Naive thymus-derived CD4-positive, alpha-beta T cell (primary cell): ENCODE measurements around the gene DNAJC11. TPM values are rescaled to one million over a fixed set of nuclear protein-coding genes. Genes with fewer than 3 reads are reported as not detected.

Experiments
- ATAC-seq: fragments of 150-1000 bp; cut with Tn5 transposase; 2 replicates; pipeline ENCODE4 v1.10.0; 2021; ENCODE audit warnings: mild to moderate bottlenecking, moderate library complexity
- CTCF ChIA-PET: fragments of 350-600 bp; sonication (Branson Sonifier 250); formaldehyde crosslinking; loops from one replicate; lab custom pipeline; 2021; ENCODE audit warnings: antibody characterized with exemption; lab: Charles Lee
- POLR2A ChIA-PET: fragments of 350-600 bp; sonication (Branson Sonifier 250); formaldehyde crosslinking; loops from one replicate; lab custom pipeline; 2021; ENCODE audit warnings: antibody characterized with exemption, inconsistent platforms; lab: Charles Lee
- DNase-seq, 9 donors: peaks; one replicate each; pipeline versions ENCODE4 v3.0.0 to v3.0.0-alpha.2; 2020 to 2022; ENCODE audit warnings: mixed read lengths in 1 of 9
- H3K27ac ChIP-seq: one replicate; pipeline ENCODE4 v1.7.0; 2013; ENCODE audit warnings: mild to moderate bottlenecking, low read depth, low read length, moderate library complexity
- H3K27me3 ChIP-seq, 2 donors: one replicate each; pipeline ENCODE4 v1.7.0; 2013; ENCODE audit warnings: low read length in 2 of 2, mild to moderate bottlenecking in 2 of 2, moderate library complexity in 2 of 2; ENCODE audit not compliant: control insufficient read depth in 2 of 2, insufficient read depth in 2 of 2
- H3K36me3 ChIP-seq, 3 experiments: 1 replicate in 2 of 3; 2 replicates in 1 of 3; pipeline ENCODE4 v1.7.0; 2013; ENCODE audit warnings: low read length in 3 of 3, mild to moderate bottlenecking in 3 of 3, moderate library complexity in 1 of 3; ENCODE audit not compliant: insufficient read depth in 3 of 3, control insufficient read depth in 2 of 3
- H3K4me1 ChIP-seq, 2 donors: one replicate each; pipeline ENCODE4 v1.7.0; 2013; ENCODE audit warnings: low read length in 2 of 2, mild to moderate bottlenecking in 2 of 2, moderate library complexity in 1 of 2; ENCODE audit not compliant: control insufficient read depth in 2 of 2, insufficient read depth in 2 of 2
- H3K4me3 ChIP-seq: 2 replicates; pipeline ENCODE4 v1.7.0; 2013; ENCODE audit warnings: mild to moderate bottlenecking, low read length
- H3K9me3 ChIP-seq, 3 experiments: 1 replicate in 2 of 3; 2 replicates in 1 of 3; pipeline ENCODE4 v1.7.0; 2013; ENCODE audit warnings: low read length in 3 of 3; ENCODE audit not compliant: control insufficient read depth in 2 of 3
- H3K27ac Mint-ChIP-seq, 9 donors: one replicate each; pipeline ENCODE4 v1.8.0; 2020 to 2022; ENCODE audit warnings: mixed read lengths in 9 of 9, mild to moderate bottlenecking in 8 of 9, moderate library complexity in 5 of 9, inconsistent platforms in 2 of 9
- H3K27me3 Mint-ChIP-seq, 5 donors: one replicate each; pipeline ENCODE4 v1.8.0; 2021 to 2022; ENCODE audit warnings: mixed read lengths in 5 of 5, mild to moderate bottlenecking in 1 of 5
- H3K36me3 Mint-ChIP-seq, 5 donors: one replicate each; pipeline ENCODE4 v1.8.0; 2020 to 2022; ENCODE audit warnings: mixed read lengths in 5 of 5, mild to moderate bottlenecking in 3 of 5, inconsistent platforms in 1 of 5
- H3K4me1 Mint-ChIP-seq, 7 donors: one replicate each; pipeline ENCODE4 v1.8.0; 2020 to 2022; ENCODE audit warnings: mixed read lengths in 7 of 7, mild to moderate bottlenecking in 3 of 7, inconsistent platforms in 1 of 7
- H3K4me3 Mint-ChIP-seq, 10 donors: one replicate each; pipeline ENCODE4 v1.8.0; 2020 to 2022; ENCODE audit warnings: mild to moderate bottlenecking in 10 of 10, mixed read lengths in 10 of 10, moderate library complexity in 6 of 10, inconsistent platforms in 2 of 10
- H3K9me3 Mint-ChIP-seq, 11 donors: one replicate each; pipeline ENCODE4 v1.8.0; 2020 to 2022; ENCODE audit warnings: mixed read lengths in 11 of 11, mild to moderate bottlenecking in 4 of 11, inconsistent platforms in 1 of 11, moderate library complexity in 1 of 11
- intact Hi-C, 2 donors: fragments of 100-400 bp; cut with micrococcal nuclease; formaldehyde crosslinking; loops; one replicate each; pipeline ENCODE4 v1.15.1; 2023
- polyA plus RNA-seq, 2 donors: library from polyadenylated mRNA; unstranded; fragments of 300-500 nt; fragmentation: Illumina TruSeq; gene quantifications; one replicate each; pipeline ENCODE4 v1.2.3, GENCODE V29; 2021
- total RNA-seq, 6 experiments: library from RNA in 5 of 6; stranded (reverse) in 5 of 6; gene quantifications; 1 replicate in 5 of 6; 2 replicates in 1 of 6; pipeline ENCODE4 v1.2.3 and lab custom pipeline; 2021 to 2026

DNAJC11 gene
- total and polyA plus RNA-seq, 7 experiments from 2014 or later = 19.2 to 49.7 (median 42.9) TPM

GRCh38 chr1:6675941-6676340 is 25.7 kb downstream of the DNAJC11 start:
- Mint-ChIP-seq H3K36me3 (peaks cover 8 to 46% (median 29%) of the 10 kb centered on the region in 5 donors), H3K4me3 (no peak overlapping the region), H3K27ac (no peak overlapping the region), H3K4me1 (no peaks in the 10 kb centered on the region), H3K27me3 (no peaks in the 10 kb centered on the region), H3K9me3 (no peaks in the 10 kb centered on the region)
- no peaks in the 10 kb centered on the region for H3K4me1 ChIP-seq
- H3K27me3 ChIP-seq = no peaks in the 10 kb centered on the region
- CTCF ChIA-PET = interaction anchor here (0.7 to 1.9 kb wide), 2 partner anchors 30 to 318 kb away, joined by 3 to 8 read pairs; no protein-coding TSS in a partner anchor
- H3K27ac ChIP-seq = no peak overlapping the region
- no peak for ATAC-seq
- DNase-seq = no peak
- H3K9me3 ChIP-seq = no peaks in the 10 kb centered on the region
- intact Hi-C loops = no loop called here
- POLR2A ChIA-PET = no interaction called here
- H3K4me3 ChIP-seq = no peak overlapping the region
- H3K36me3 ChIP-seq = peaks cover 4 to 39% (median 10%) of the 10 kb centered on the region in 3 experiments

- CTCF ChIA-PET = interaction anchor here (0.6 to 1.9 kb wide), 3 partner anchors 29 to 168 kb away, joined by 3 to 8 read pairs (median 4); no protein-coding TSS in a partner anchor
- no peak overlapping the region for H3K4me3 Mint-ChIP-seq
- H3K4me1 ChIP-seq = no peaks in the 10 kb centered on the region
- no peak overlapping the region for H3K27ac ChIP-seq
- intact Hi-C loops = no loop called here
- peaks cover 4 to 38% (median 10%) of the 10 kb centered on the region in 3 experiments for H3K36me3 ChIP-seq
- no peaks in the 10 kb centered on the region for H3K27me3 Mint-ChIP-seq
- H3K9me3 Mint-ChIP-seq = no peaks in the 10 kb centered on the region
- H3K36me3 Mint-ChIP-seq = peaks cover 8 to 43% (median 23%) of the 10 kb centered on the region in 5 donors
- no peak overlapping the region for H3K4me3 ChIP-seq
- ATAC-seq (no peak), DNase-seq (no peak)
- POLR2A ChIA-PET = interaction anchor here (0.6 kb wide), 1 partner anchor 444 kb away, joined by 4 read pairs; no protein-coding TSS in a partner anchor
- H3K27ac Mint-ChIP-seq = no peak overlapping the region
- no peaks in the 10 kb centered on the region for H3K4me1 Mint-ChIP-seq
- no peaks in the 10 kb centered on the region for H3K9me3 ChIP-seq
- H3K27me3 ChIP-seq = no peaks in the 10 kb centered on the region
Measured at GRCh38 chr1:6674771-6675170, 26.8 kb downstream of the DNAJC11 start.

GRCh38 chr1:6673816-6674398 is 27.7 kb downstream of the DNAJC11 start:
- Histone ChIP-seq H3K36me3 (peaks cover 0 to 29% (median 10%) of the 10 kb centered on the region in 3 experiments), H3K4me3 (no peak overlapping the region), H3K4me1 (no peaks in the 10 kb centered on the region), H3K27me3 (no peaks in the 10 kb centered on the region), H3K9me3 (no peaks in the 10 kb centered on the region), H3K27ac (no peak overlapping the region)
- no peak for ATAC-seq
- Mint-ChIP-seq H3K4me3 (no peak overlapping the region), H3K4me1 (no peaks in the 10 kb centered on the region), H3K36me3 (peaks cover 6 to 39% (median 17%) of the 10 kb centered on the region in 5 donors), H3K9me3 (no peaks in the 10 kb centered on the region), H3K27ac (no peak overlapping the region), H3K27me3 (no peaks in the 10 kb centered on the region)
- POLR2A ChIA-PET = interaction anchor here (0.8 kb wide), 1 partner anchor 10 kb away, joined by 3 read pairs; no protein-coding TSS in a partner anchor
- CTCF ChIA-PET = interaction anchor here (1.9 kb wide), 1 partner anchor 28 kb away, joined by 8 read pairs; no protein-coding TSS in a partner anchor
- DNase-seq = no peak
- intact Hi-C loops = no loop called here

- H3K27me3 Mint-ChIP-seq = no peaks in the 10 kb centered on the region
- H3K36me3 Mint-ChIP-seq = peaks cover 3 to 30% (median 7%) of the 10 kb centered on the region in 5 donors
- H3K27ac Mint-ChIP-seq = no peak overlapping the region
Measured at GRCh38 chr1:6672558-6672957, 29.1 kb downstream of the DNAJC11 start.

GRCh38 chr1:6668503-6668902 is 33.1 kb downstream of the DNAJC11 start:
- peaks cover 0 to 35% (median 0%) of the 10 kb centered on the region in 5 donors for H3K36me3 Mint-ChIP-seq
- ATAC-seq = no peak

More at GRCh38 chr1:6672558-6672957, 29.1 kb downstream of the DNAJC11 start:
- no peaks in the 10 kb centered on the region for H3K4me1 Mint-ChIP-seq
- Histone ChIP-seq H3K4me3 (no peak overlapping the region), H3K27ac (no peak overlapping the region), H3K4me1 (no peaks in the 10 kb centered on the region), H3K9me3 (no peaks in the 10 kb centered on the region), H3K27me3 (no peaks in the 10 kb centered on the region), H3K36me3 (peaks cover 0 to 21% (median 0%) of the 10 kb centered on the region in 3 experiments)
- no peaks in the 10 kb centered on the region for H3K9me3 Mint-ChIP-seq
- ChIA-PET POLR2A (no interaction called here), CTCF (interaction anchor here (0.6 kb wide), 1 partner anchor 197 kb away, joined by 3 read pairs; no protein-coding TSS in a partner anchor)
- intact Hi-C loops = no loop called here
- ATAC-seq (no peak), DNase-seq (no peak)
- no peak overlapping the region for H3K4me3 Mint-ChIP-seq

GRCh38 chr1:6667139-6667538 is 34.5 kb downstream of the DNAJC11 start:
- H3K27me3 Mint-ChIP-seq = no peaks in the 10 kb centered on the region
- Histone ChIP-seq H3K4me3 (no peak overlapping the region), H3K9me3 (no peaks in the 10 kb centered on the region), H3K27ac (no peak overlapping the region), H3K36me3 (peaks cover 0 to 34% (median 8%) of the 10 kb centered on the region in 3 experiments), H3K4me1 (no peaks in the 10 kb centered on the region), H3K27me3 (no peaks in the 10 kb centered on the region)
- H3K4me1 Mint-ChIP-seq = peaks cover 0 to 4% (median 0%) of the 10 kb centered on the region in 7 donors
- CTCF ChIA-PET = no interaction called here
- no peak for ATAC-seq
- no peaks in the 10 kb centered on the region for H3K9me3 Mint-ChIP-seq
- peak overlapping the region in 1 of 10 donors; percentile 39 for H3K4me3 Mint-ChIP-seq
- POLR2A ChIA-PET = no interaction called here
- intact Hi-C loops = no loop called here
- peaks cover 0 to 43% (median 6%) of the 10 kb centered on the region in 5 donors for H3K36me3 Mint-ChIP-seq
- DNase-seq = no peak
- H3K27ac Mint-ChIP-seq = peak overlapping the region in 1 of 9 donors; percentile 22

More at GRCh38 chr1:6668503-6668902, 33.1 kb downstream of the DNAJC11 start:
- ChIA-PET CTCF (no interaction called here), POLR2A (no interaction called here)
- DNase-seq = no peak
- intact Hi-C loops = no loop called here
- no peaks in the 10 kb centered on the region for H3K27me3 Mint-ChIP-seq
- peak overlapping the region in 1 of 9 donors; percentile 25 for H3K27ac Mint-ChIP-seq
- H3K4me1 Mint-ChIP-seq = no peaks in the 10 kb centered on the region
- H3K36me3 ChIP-seq = peaks cover 0 to 26% (median 8%) of the 10 kb centered on the region in 3 experiments
- H3K9me3 ChIP-seq = no peaks in the 10 kb centered on the region
- no peaks in the 10 kb centered on the region for H3K27me3 ChIP-seq
- no peak overlapping the region for H3K4me3 ChIP-seq
- H3K4me1 ChIP-seq = no peaks in the 10 kb centered on the region
- H3K4me3 Mint-ChIP-seq = no peak overlapping the region
- no peaks in the 10 kb centered on the region for H3K9me3 Mint-ChIP-seq
- no peak overlapping the region for H3K27ac ChIP-seq
